HG03060 (cell line): ENCODE results near the gene MIDN.

Experiments
- ATAC-seq: cut with Tn5 transposase; IDR thresholded peaks from one replicate; pipeline ENCODE4 v1.9.1; 2021; ENCODE audit warnings: low read depth, moderate number of reproducible peaks; ENCODE audit not compliant: unreplicated experiment

Gene MIDN

GRCh38 chr19:1220477-1220930, 27.9 kb upstream of the MIDN start:
- ATAC-seq, result no peak

- no peak for ATAC-seq
Observed at GRCh38 chr19:1220976-1221903, 27.1 kb upstream of the MIDN start.

GRCh38 chr19:1221904-1222255, 26.5 kb upstream of the MIDN start:
- ATAC-seq, result no peak

DNA sequence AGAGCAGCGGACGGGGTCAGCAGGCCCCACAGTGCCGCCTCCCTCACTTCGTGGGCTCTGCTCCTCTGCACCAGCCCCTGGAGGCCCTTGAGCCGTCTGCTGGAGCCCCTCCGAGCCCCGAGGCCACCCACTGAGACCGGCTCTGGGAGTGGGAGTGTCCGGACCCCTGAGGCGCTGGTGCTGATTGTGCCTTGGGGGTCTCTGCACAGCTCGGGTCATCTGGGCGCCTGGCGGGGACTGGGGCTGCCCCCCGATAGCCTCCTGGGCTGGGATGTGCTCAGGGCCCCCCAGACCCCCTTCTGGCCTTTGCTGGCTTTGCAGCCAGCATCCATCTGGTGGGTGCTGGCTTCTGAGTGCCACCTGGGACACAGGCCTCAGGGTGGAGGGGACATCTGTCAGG, 26.0 kb upstream of the MIDN start:
- ATAC-seq, result no peak

DNA sequence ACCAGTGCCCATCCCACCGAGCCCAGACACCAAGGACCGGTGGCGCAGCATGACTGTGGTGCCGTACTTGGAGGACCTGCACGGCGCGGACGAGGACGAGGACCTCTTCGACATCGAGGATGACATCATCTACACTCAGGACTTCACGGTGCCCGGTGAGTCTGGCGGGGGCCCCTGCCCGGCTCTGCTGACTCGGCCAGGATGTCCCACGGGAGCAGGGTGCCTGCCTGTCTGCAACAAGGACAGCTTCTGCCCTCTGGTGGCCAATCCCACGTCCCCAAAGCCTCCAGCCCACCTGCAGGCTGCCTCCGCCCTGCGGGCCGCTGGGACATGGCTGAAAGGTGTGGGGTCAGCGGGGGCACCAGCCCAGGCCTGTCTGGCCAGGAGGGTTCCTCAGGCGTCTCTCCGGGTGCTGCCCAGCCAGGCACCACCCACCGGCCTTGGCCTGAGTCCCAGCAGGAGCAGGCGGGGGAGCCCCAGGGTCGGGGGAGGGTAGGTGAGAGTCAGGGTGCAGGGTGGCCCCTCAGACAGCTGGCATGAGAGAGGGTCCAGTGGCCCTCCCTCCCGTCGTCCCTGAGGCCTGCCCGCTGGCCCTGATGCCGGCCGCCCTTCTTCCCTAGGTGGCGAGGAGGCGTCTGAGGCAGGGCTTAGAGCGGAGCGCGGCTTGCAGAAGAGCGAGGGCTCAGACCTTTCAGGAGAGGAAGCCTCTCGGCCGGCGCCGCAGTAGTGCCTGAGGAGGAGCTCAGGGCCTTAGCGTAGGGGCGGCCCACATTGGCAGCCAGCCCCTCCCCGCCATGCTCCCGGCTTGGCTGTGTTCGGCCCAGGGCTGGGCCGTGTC, 25.1 kb upstream of the MIDN start:
- ATAC-seq, result no peak

DNA sequence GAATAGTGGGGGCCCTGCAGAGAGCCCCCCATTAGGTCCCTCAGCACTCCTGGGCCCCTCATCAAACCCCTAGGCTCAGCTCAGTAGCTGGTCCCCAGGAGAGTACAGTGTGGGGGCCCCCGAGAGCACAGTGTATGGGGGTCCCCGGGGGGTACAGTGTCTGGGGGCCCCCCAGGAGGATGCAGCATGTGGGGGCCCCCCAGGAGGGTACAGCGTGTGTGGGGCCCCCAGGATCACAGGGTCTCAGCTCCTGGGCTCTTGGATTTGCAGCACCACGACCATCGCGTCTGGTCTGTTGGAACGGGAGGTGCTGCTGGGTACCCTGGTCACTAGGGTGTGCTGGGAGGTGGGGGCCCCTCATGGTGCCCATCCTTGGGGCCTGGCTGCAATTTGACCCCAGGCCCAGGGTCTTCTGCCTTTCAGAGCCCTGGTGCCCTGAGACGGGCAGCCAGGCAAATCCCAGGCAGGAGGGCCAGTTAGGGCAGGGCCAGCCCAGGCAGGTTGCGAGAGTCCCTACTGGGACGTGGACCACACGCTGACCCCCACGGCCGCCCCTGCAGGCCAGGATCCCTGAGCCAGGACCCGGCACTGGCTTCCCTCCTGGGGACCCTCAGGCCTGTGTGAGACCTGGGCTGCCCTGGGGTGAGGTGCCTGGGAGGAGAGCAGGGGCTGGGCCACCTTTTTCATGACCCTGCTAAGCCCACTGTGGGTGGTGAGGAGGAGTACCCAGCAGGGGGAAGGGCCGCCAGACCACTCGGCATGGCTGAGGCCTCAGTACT, 24.1 kb upstream of the MIDN start:
- ATAC-seq, result no peak

- no peak for ATAC-seq
Observed at GRCh38 chr19:1224847-1225246, 23.5 kb upstream of the MIDN start.

DNA sequence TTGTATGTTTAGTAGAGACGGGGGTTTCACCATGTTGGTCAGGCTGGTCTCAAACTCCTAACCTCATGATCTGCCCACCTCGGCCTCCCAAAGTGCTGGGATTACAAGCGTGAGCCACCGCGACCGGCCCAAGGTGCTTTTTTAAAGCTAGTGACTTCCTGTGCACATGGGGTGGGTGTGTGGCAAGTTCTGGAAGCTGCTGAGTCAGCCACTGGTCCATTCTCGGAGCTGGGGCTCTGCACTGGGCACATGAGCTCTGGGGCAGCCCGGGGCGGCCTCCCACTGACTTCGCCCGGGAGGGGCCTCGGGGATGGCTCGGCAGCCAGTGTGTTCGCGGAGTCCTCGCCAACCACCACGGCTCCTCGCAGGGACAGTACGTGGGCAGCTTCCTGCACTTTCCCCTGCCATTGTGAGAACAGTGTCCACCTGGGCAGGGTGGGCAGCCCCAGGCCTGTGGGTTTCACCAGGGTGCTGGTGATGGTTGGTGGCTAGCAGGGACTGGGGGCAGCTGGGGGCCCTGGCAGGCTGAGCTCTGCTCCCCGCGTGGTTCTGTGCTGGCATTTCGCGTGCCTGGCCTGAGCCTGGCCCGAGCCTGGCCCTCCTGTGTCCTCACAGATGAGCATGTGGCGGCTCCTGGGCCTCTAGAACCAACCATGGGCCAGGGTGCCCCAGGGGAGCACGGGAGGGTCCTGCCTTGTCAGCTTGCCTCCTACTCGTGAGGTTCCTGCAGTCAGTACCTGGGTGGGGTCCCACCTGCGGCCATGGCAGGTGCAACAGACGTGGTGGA, 22.8 kb upstream of the MIDN start:
- no peak for ATAC-seq

DNA sequence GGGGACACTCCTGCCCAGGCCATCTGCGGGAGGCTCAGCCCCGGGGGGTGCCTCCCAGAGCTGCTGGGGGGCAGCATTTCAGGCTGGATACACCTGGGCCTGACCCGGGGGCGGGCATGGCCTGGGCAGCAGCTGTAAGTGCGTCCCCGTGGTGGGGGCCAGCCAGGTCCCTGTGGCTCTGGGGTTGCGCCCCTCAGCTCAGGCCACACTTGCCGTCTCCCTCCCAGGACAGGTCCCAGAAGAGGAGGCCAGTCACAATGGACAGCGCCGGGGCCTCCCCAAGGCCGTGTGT, 22.2 kb upstream of the MIDN start:
- ATAC-seq, result no peak

DNA sequence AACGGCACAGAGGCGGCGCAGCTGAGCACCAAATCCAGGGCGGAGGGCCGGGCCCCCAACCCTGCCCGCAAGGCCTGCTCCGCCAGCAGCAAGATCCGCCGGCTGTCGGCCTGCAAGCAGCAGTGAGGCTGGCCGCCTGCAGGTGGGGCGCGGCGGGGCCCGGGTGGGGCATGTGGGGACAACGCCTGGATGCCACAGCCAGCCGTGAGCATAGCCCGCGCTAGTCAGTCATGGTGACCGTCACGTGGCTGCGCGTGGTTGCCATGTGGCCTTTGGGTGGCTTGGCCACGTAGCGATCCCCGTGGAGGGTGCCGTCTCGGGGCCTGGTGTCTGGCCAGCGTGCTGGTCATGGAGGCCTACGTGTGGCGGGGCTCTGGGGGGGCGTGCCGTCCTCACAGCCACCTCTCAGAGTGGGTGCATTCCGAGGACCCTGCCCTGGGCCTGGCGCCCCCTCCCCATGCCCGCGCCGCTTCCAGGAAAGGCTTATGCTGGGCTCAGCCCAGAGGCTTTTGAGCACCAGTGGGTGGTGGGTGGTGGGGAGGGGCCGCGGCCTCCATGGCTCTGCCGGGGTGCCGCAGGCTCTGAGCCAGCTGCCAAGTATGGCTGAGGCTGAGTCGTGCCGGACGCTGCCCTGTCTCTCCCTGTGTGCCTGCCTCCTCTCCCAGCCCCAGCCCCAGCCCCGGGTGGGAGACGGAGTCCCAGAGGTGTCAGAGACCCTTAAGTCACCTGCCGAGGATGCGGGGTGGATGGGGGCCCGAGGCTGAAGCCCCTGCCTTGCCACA, 21.7 kb upstream of the MIDN start:
- no peak for ATAC-seq

DNA sequence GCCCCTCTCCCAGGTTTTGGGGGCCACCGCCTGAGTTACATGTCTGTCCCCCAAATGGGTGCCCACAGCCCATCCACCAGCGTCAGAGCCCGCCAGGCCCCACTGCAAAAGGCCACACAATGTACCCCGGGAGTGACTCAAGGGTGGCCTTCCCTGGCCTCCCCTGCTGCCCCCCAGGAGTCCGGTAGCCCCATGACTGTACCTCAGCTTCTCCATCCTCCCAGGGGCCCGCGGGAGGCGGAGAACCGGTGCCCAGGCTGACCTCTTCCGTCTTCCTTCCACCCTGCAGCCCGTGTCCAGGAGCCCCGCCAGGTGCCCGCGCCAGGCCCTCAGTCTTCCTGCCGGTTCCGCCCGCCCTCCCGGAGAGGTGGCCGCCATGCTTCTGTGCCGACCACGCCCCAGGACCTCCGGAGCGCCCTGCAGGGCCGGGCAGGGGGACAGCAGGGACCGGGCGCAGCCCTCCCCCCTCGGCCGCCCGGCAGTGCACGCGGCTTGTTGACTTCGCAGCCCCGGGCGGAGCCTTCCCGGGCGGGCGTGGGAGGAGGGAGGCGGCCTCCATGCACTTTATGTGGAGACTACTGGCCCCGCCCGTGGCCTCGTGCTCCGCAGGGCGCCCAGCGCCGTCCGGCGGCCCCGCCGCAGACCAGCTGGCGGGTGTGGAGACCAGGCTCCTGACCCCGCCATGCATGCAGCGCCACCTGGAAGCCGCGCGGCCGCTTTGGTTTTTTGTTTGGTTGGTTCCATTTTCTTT, 20.9 kb upstream of the MIDN start:
- no peak for ATAC-seq

GRCh38 chr19:1228161-1228957, 20.0 kb upstream of the MIDN start:
- no peak for ATAC-seq

DNA sequence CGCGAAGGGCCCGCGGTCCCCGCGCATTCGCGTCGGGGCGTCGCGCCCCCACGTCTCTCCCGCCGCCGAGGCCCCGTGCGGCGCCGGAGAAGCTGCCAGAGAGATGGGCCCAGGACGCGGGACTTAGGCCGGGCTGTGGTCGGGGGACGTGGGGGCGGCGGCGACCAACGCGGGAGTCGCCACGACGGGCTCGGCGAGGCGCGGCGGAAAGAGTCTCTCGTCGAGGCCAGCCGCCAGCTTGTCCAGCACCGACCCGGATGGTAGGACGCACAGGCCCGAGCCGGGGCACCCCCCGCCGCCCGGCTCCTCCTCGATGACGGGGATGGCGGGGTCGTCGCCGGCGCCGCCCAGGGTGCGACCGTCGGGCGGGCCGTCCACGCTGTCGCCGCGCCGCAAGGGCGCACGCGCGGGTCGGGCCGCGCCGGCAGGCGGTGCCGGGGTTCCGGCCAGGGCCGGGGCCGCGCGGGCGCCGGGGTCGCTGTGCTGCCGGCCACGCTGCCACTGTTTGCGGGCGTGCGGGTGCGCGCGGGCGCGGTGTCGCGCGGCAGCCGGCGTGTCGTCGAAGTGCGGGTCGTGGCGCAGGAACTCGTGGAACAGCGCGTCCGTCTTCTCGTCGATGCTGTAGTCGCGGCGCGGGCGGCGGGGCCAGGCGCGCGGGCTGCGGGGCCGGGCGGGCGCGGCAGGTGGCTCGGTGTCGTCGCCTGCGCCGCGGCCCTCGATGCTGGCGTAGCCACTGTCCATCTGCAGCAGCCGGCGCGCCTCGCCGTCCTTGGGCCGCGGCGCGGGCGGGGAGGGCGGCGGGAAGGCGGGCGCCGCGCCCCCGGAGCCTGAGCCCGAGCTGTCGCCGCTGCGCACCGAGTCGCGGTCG, 19.1 kb upstream of the MIDN start:
- no peak for ATAC-seq

- ATAC-seq, result no peak
Observed at GRCh38 chr19:1229924-1230782, 18.2 kb upstream of the MIDN start.

- no peak for ATAC-seq
Observed at GRCh38 chr19:1230783-1231489, 17.4 kb upstream of the MIDN start.
